ENCODE measurements around the gene MMP24.

MMP24 gene

DNA sequence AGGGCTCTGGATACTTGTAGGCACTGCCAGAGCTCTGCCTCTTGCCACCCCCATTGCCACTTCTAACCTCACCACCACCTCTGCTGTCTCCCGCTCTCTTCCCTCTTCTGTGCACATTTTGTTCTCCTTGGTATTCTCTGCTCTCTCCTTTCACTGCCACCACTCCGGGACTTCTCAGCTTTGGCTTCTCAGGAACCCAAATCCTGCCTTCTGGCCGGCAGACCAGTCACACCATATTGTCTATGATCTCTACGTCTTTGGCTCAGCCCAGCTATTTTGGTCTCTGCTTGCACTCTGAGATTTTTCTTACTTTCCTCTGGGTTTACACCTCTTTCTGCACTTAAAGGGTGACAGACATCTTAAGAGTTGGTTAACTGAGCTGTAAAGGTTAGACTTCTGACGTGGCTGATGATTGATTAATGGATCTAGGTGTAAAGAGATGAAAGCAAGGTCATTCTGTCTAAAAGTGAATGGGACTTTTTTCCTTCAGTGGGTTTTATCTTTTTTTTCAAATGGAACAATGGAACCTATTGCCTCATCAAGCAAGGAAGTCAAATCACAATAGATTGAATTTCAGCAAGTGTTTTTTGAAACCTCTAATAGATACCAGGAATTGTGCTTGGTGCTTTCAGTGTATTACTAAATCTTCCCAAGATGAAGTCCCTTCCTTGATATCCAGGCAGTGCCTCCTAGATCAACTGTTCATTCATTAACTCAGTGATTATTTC, 13.8 kb downstream of the MMP24 start:
- no peak overlapping the region for H2BK120ac ChIP-seq (ENCODE audit: low read depth, low read length)
- no peaks in the 10 kb centered on the region for H3K36me3 ChIP-seq (replicated peaks in 1 of 2; ENCODE audit: control insufficient read depth in 2 of 2, insufficient read depth in 2 of 2, low read length in 2 of 2)
- H2AFZ ChIP-seq (ENCODE audit: low read length), result no peak overlapping the region
- H2AK5ac ChIP-seq (ENCODE audit: low read depth, low read length), result no peak overlapping the region
- no peak overlapping the region for H3K4me3 ChIP-seq (ENCODE audit: low read length in 2 of 2)
- no peak overlapping the region for H2BK5ac ChIP-seq (ENCODE audit: low read length)
- no peak overlapping the region for H2BK15ac ChIP-seq (ENCODE audit: low read length)
- no peak overlapping the region for H3K27ac ChIP-seq (replicated peaks; ENCODE audit: low read length)
- no peaks in the 10 kb centered on the region for H3K4me1 ChIP-seq (ENCODE audit: control insufficient read depth in 2 of 2, insufficient read depth in 1 of 2, low read depth in 1 of 2, low read length in 2 of 2)
- no peak overlapping the region for H3K18ac ChIP-seq (ENCODE audit: low read length)
- H3K27me3 ChIP-seq (ENCODE audit: control insufficient read depth in 3 of 3, insufficient read depth in 3 of 3, low read depth in 1 of 3, low read length in 3 of 3), result peaks cover 0 to 8% (median 0%) of the 10 kb centered on the region in 3 experiments
- no CpG with 5 or more reads among the region's 5 CpGs for WGBS, 2 donors (ENCODE audit: extremely low coverage in 2 of 2, insufficient read length in 2 of 2, insufficient replicate concordance in 1 of 2)
- H3K79me1 ChIP-seq (ENCODE audit: low read depth, low read length), result no peaks in the 10 kb centered on the region
- H2BK12ac ChIP-seq (ENCODE audit: low read length), result no peak overlapping the region
- no peak overlapping the region for H3K9ac ChIP-seq (ENCODE audit: low read depth, low read length, poor library complexity)
- H3K4me2 ChIP-seq (ENCODE audit: insufficient read depth, low read length, poor library complexity, severe bottlenecking), result no peak overlapping the region
- no peak overlapping the region for H3K14ac ChIP-seq (ENCODE audit: low read length)
- no peak overlapping the region for H3K23ac ChIP-seq (ENCODE audit: low read depth, low read length, poor library complexity)
- no peak overlapping the region for H4K8ac ChIP-seq (ENCODE audit: low read depth, low read length)
- no peak overlapping the region for H3K4ac ChIP-seq (ENCODE audit: low read length)
- no peaks in the 10 kb centered on the region for H3K9me3 ChIP-seq (replicated peaks in 1 of 2; ENCODE audit: control insufficient read depth in 2 of 2, insufficient read depth in 1 of 2, low read depth in 1 of 2, low read length in 2 of 2)
- H4K91ac ChIP-seq (ENCODE audit: low read depth, low read length, poor library complexity), result no peak overlapping the region
- DNase-seq (ENCODE audit: low spot score), result no peak

DNA sequence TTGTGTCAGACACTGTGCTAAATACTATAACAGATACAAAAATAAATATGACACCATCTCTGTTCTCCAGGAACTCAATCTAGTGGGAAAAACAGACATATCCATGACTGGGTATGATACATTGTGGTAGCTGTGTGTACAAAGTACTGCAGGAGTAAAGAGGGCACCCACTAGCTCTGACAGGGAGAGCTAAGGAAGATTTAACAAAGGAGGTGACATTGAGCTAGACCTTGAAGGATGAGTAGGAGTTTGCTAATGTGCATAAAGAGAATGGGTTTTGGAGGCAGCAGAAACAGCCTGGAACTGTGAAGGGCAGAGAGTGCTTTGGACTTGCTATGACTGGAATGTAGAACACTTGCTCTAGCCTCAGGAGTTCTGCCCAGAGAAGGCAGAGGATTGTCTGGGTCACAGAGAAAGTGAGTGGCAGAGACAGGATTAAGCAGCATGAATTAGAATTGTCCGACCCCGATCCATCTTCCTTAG, 14.4 kb downstream of the MMP24 start:
- no peak for DNase-seq (ENCODE audit: low spot score)
- Histone ChIP-seq H3K9ac (ENCODE audit: low read depth, low read length, poor library complexity) (no peak overlapping the region), H3K4me1 (ENCODE audit: control insufficient read depth in 2 of 2, insufficient read depth in 1 of 2, low read depth in 1 of 2, low read length in 2 of 2) (no peaks in the 10 kb centered on the region), H3K4me3 (ENCODE audit: low read length in 2 of 2) (no peak overlapping the region), H2BK15ac (ENCODE audit: low read length) (no peak overlapping the region), H3K4me2 (ENCODE audit: insufficient read depth, low read length, poor library complexity, severe bottlenecking) (no peak overlapping the region), H3K27me3 (ENCODE audit: control insufficient read depth in 3 of 3, insufficient read depth in 3 of 3, low read depth in 1 of 3, low read length in 3 of 3) (peaks cover 0 to 8% (median 0%) of the 10 kb centered on the region in 3 experiments), H2BK120ac (ENCODE audit: low read depth, low read length) (no peak overlapping the region), H3K79me1 (ENCODE audit: low read depth, low read length) (no peaks in the 10 kb centered on the region), H2BK5ac (ENCODE audit: low read length) (no peak overlapping the region), H4K91ac (ENCODE audit: low read depth, low read length, poor library complexity) (no peak overlapping the region), H2BK12ac (ENCODE audit: low read length) (no peak overlapping the region), H3K27ac (replicated peaks; ENCODE audit: low read length) (no peak overlapping the region), H3K18ac (ENCODE audit: low read length) (no peak overlapping the region), H2AFZ (ENCODE audit: low read length) (no peak overlapping the region), H2AK5ac (ENCODE audit: low read depth, low read length) (no peak overlapping the region), H3K9me3 (replicated peaks in 1 of 2; ENCODE audit: control insufficient read depth in 2 of 2, insufficient read depth in 1 of 2, low read depth in 1 of 2, low read length in 2 of 2) (no peaks in the 10 kb centered on the region), H3K36me3 (replicated peaks in 1 of 2; ENCODE audit: control insufficient read depth in 2 of 2, insufficient read depth in 2 of 2, low read length in 2 of 2) (no peaks in the 10 kb centered on the region), H3K14ac (ENCODE audit: low read length) (no peak overlapping the region), H3K23ac (ENCODE audit: low read depth, low read length, poor library complexity) (no peak overlapping the region), H4K8ac (ENCODE audit: low read depth, low read length) (no peak overlapping the region), H3K4ac (ENCODE audit: low read length) (no peak overlapping the region)
- no CpG with 5 or more reads among the region's 2 CpGs for WGBS, 2 donors (ENCODE audit: extremely low coverage in 2 of 2, insufficient read length in 2 of 2, insufficient replicate concordance in 1 of 2)

DNA sequence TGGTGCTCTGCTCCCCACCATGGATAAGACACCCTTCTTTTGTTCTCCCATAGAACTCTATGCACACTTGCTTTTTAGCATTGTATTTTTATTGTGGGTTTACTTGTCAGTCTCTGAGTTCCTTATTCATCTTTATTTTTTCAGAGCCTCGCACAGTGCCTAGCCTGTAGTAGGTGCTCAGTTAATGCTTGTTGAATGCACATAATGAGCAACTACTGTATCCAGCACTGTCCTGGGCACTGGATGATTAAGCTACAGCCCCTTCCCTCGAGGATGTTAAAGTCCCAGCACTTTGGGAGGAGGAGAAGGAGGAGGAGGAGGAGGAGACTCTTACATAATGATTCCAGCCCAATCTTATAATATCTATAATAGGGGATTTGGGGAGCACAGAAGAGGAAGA, 16.8 kb downstream of the MMP24 start:
- Histone ChIP-seq H3K27me3 (ENCODE audit: control insufficient read depth in 3 of 3, insufficient read depth in 3 of 3, low read depth in 1 of 3, low read length in 3 of 3) (peaks cover 0 to 4% (median 0%) of the 10 kb centered on the region in 3 experiments), H3K4me2 (ENCODE audit: insufficient read depth, low read length, poor library complexity, severe bottlenecking) (no peak overlapping the region), H3K4me1 (ENCODE audit: control insufficient read depth in 2 of 2, insufficient read depth in 1 of 2, low read depth in 1 of 2, low read length in 2 of 2) (no peaks in the 10 kb centered on the region), H2AK5ac (ENCODE audit: low read depth, low read length) (no peak overlapping the region), H3K79me1 (ENCODE audit: low read depth, low read length) (no peaks in the 10 kb centered on the region), H3K9ac (ENCODE audit: low read depth, low read length, poor library complexity) (no peak overlapping the region), H3K23ac (ENCODE audit: low read depth, low read length, poor library complexity) (no peak overlapping the region), H3K4ac (ENCODE audit: low read length) (no peak overlapping the region), H2BK5ac (ENCODE audit: low read length) (no peak overlapping the region), H3K4me3 (ENCODE audit: low read length in 2 of 2) (no peak overlapping the region), H4K8ac (ENCODE audit: low read depth, low read length) (no peak overlapping the region), H4K91ac (ENCODE audit: low read depth, low read length, poor library complexity) (no peak overlapping the region), H2BK12ac (ENCODE audit: low read length) (no peak overlapping the region), H3K27ac (replicated peaks; ENCODE audit: low read length) (no peak overlapping the region), H2AFZ (ENCODE audit: low read length) (no peak overlapping the region), H3K18ac (ENCODE audit: low read length) (no peak overlapping the region), H2BK15ac (ENCODE audit: low read length) (no peak overlapping the region), H3K36me3 (replicated peaks in 1 of 2; ENCODE audit: control insufficient read depth in 2 of 2, insufficient read depth in 2 of 2, low read length in 2 of 2) (no peaks in the 10 kb centered on the region), H3K9me3 (replicated peaks in 1 of 2; ENCODE audit: control insufficient read depth in 2 of 2, insufficient read depth in 1 of 2, low read depth in 1 of 2, low read length in 2 of 2) (no peaks in the 10 kb centered on the region), H2BK120ac (ENCODE audit: low read depth, low read length) (no peak overlapping the region), H3K14ac (ENCODE audit: low read length) (no peak overlapping the region)
- DNase-seq (ENCODE audit: low spot score), result no peak
- WGBS, 2 donors (ENCODE audit: extremely low coverage in 2 of 2, insufficient read length in 2 of 2, insufficient replicate concordance in 1 of 2), result no CpG with 5 or more reads among the region's 2 CpGs

DNA sequence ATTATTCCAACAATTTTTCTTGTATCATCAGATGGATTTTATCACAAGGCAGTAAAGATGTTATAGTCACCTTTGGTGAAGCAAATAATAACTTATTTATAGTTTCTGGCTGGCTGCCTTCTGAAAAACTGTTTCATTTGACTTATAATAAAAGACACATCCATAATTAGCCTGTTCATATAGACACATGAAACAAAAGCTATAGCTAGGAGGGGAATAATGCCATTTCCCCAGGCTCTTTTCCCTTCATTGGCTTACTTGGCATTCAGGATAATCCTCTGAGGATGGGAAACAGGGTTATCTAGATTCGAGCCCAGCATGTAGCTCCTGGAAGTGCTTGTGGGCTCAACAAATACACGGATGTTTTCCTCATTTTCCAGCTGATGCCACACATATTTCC, 17.5 kb downstream of the MMP24 start:
- Histone ChIP-seq H3K4ac (ENCODE audit: low read length) (no peak overlapping the region), H2AK5ac (ENCODE audit: low read depth, low read length) (no peak overlapping the region), H2BK120ac (ENCODE audit: low read depth, low read length) (no peak overlapping the region), H3K23ac (ENCODE audit: low read depth, low read length, poor library complexity) (no peak overlapping the region), H2BK5ac (ENCODE audit: low read length) (no peak overlapping the region), H3K14ac (ENCODE audit: low read length) (no peak overlapping the region), H3K18ac (ENCODE audit: low read length) (no peak overlapping the region), H3K27me3 (ENCODE audit: control insufficient read depth in 3 of 3, insufficient read depth in 3 of 3, low read depth in 1 of 3, low read length in 3 of 3) (peaks cover 0 to 4% (median 0%) of the 10 kb centered on the region in 3 experiments), H4K91ac (ENCODE audit: low read depth, low read length, poor library complexity) (no peak overlapping the region), H2BK12ac (ENCODE audit: low read length) (no peak overlapping the region), H2BK15ac (ENCODE audit: low read length) (no peak overlapping the region), H3K4me1 (ENCODE audit: control insufficient read depth in 2 of 2, insufficient read depth in 1 of 2, low read depth in 1 of 2, low read length in 2 of 2) (no peaks in the 10 kb centered on the region), H2AFZ (ENCODE audit: low read length) (no peak overlapping the region), H3K9ac (ENCODE audit: low read depth, low read length, poor library complexity) (no peak overlapping the region), H3K9me3 (replicated peaks in 1 of 2; ENCODE audit: control insufficient read depth in 2 of 2, insufficient read depth in 1 of 2, low read depth in 1 of 2, low read length in 2 of 2) (no peaks in the 10 kb centered on the region), H4K8ac (ENCODE audit: low read depth, low read length) (no peak overlapping the region), H3K4me3 (ENCODE audit: low read length in 2 of 2) (no peak overlapping the region), H3K27ac (replicated peaks; ENCODE audit: low read length) (no peak overlapping the region), H3K36me3 (replicated peaks in 1 of 2; ENCODE audit: control insufficient read depth in 2 of 2, insufficient read depth in 2 of 2, low read length in 2 of 2) (no peaks in the 10 kb centered on the region), H3K4me2 (ENCODE audit: insufficient read depth, low read length, poor library complexity, severe bottlenecking) (no peak overlapping the region), H3K79me1 (ENCODE audit: low read depth, low read length) (no peaks in the 10 kb centered on the region)
- DNase-seq (ENCODE audit: low spot score), result no peak
- WGBS, 2 donors (ENCODE audit: extremely low coverage in 2 of 2, insufficient read length in 2 of 2, insufficient replicate concordance in 1 of 2), result no CpG with 5 or more reads among the region's 2 CpGs
